ENCODE results near the gene CYP11A1.

Gene CYP11A1

GRCh38 chr15:74347757-74348250, 19.6 kb downstream of the CYP11A1 start:
- no peak for DNase-seq (ENCODE audit: low read depth in 2 of 2)

DNA sequence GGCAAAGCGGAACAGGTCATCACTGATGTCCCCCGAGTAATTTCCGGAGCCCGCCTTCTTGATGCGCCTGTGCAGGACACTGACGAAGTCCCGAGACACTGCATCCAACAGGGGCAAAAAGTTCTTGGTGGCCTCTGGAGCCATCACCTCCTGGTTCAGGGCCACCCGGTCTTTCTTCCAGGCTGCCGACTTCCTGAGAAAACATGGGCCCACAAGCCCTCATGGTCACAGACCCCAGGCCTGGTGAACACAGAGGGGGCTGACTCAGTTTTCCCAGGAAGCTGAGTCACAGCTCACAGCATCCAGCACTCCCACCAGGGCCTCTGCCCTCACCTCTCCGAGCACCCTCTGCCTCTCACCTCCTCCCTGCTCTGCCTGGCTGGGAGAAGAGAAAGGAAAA, 22.4 kb downstream of the CYP11A1 start:
- no peak for DNase-seq (ENCODE audit: low read depth in 2 of 2)

- DNase-seq (ENCODE audit: low read depth in 2 of 2) = no peak
Measured at GRCh38 chr15:74343797-74344127, 23.7 kb downstream of the CYP11A1 start.

DNA sequence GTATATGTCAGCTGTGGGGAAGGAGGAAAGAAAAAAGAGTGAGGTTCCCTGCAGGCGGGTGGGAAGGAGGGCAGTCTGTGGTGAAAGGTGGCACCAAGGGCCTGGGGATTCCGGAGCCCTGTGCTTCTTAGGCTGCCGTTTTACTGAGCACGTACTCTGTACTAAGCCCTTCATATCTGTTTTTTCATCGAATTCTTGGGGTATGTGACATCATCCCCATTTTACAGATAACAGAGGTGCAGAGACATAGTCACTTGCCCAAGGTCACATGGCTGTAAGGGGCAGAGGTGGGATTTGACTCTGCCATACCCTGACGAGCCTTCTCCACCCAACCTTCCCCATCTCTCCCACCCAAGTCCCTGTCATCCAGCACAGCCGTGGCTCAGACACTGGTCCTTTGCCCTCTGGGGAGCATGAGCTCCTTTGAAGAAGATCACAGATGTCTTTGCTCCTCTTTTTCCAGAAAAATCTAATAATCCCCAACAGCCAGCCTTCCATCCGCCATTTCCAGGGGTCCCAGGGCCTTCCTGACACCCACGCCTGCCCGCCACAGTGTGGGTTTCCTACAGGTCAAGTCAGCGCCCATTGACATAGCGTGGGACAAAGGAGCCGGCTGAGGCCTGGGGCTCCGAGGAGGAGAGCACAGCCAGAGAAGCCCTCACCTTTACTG, 24.2 kb downstream of the CYP11A1 start:
- DNase-seq (ENCODE audit: low read depth in 2 of 2) = no peak

DNA sequence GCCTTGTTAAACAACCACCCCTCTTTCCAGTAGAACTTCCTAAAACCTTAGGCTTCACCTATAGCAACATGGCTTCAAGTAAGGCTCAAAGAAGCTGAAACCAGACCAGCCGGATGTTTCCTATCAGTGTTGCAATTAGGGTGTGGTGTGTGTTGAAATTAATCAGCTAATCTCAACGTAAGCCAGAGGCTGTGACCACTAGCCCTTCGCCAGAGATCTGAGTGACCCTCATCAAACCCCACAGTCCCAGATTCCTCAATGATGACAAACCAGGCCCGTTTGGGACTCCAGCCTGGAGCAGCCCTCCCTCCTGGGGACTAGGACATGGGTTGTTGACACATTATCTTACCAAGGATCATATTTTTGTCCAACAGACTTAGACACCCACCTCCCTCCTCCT, 27.3 kb downstream of the CYP11A1 start:
- DNase-seq (ENCODE audit: low read depth in 2 of 2) = no peak

- no peak for DNase-seq (ENCODE audit: low read depth in 2 of 2)
Measured at GRCh38 chr15:74339371-74339770, 28.1 kb downstream of the CYP11A1 start.

- no peak for DNase-seq (ENCODE audit: low read depth in 2 of 2)
Measured at GRCh38 chr15:74338676-74339075, 28.8 kb downstream of the CYP11A1 start.

GRCh38 chr15:74337607-74338211, 29.7 kb downstream of the CYP11A1 start:
- no peak for DNase-seq (ENCODE audit: low read depth in 2 of 2)

DNA sequence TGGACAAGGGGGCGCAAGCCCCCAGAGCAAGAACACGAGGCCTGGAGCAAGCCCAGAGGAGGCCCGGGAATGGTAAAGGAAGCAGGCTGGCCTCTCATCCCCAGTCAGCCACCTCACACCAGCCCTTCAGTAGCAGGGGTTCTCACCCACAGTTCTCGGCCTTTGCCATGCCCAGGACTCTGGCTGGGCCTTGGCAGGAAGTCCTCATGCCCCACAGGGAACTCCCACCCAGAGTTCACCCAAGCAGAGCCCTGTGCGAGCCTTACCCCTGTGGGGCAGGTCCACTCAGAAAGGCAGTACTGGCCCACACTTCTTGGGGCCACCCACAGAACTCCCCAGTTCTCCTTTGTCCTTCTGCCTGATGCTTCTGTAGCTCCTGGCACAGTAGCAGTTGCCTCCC, 30.3 kb downstream of the CYP11A1 start:
- DNase-seq (ENCODE audit: low read depth in 2 of 2) = no peak

DNA sequence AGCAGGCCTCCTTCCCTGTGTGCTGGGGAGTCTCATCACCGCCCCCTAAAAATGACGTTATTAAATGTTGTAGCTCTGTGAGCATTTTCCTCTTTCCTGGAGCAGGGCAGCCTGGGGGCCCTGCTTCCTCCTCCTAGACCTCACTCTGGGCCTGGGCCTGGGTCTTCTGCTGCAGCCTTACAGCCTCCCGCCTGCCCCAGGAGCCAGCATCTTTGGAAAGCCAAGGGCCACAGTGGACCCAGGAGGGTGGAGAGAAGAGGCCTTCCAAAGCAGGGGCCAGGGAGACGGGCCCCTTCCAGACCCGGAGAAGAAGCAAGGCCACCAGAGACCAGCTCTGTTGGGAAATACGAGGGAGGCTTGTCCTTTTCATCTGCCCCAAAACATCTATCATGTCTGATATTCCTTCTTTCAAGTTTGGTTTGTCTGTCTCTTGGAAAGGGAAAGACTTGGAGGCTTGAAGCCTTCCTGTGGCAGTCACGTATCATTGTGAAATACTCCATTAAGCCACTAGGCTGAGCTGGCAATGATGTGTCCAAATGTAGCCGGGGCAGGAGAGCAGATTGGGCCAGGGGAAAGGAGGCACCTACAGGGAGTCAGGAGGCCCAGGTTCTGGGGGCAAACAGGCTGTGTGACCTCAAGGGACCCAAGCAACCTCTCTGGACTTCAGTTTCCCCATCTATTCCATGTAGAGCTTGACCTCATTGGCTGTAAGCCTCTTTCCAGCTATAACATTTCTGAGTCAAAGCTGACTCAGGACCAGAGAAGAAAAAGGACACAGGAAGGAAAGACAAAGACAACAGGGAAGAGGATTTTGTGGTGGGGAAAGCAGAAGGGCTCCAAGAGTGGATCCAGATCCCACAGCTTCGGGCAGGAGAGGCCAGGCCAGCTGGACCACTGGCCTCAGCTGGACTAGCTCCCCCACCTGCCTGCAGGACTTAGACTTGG, 31.1 kb downstream of the CYP11A1 start:
- DNase-seq (ENCODE audit: low read depth in 2 of 2) = no peak

DNA sequence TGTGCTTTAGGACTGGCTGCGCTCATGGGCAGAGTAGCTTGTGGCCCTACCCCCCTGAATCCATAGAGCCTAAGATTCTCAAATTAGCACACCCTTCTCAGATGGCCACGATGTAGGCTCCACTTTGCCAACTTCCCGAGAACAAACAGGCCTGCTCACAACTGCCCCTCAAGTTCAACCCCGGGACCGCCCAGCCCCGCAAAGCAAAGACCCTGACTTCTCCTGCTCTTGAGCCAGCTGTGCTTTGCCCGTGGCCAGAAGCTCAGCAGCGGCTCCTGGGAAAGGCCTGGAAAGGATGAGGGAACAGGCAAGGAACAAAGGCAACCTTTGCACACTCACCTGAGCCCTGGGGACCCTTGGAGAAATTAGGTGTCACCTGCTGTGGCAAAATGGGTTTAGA, 32.0 kb downstream of the CYP11A1 start:
- DNase-seq (ENCODE audit: low read depth in 2 of 2) = no peak

DNA sequence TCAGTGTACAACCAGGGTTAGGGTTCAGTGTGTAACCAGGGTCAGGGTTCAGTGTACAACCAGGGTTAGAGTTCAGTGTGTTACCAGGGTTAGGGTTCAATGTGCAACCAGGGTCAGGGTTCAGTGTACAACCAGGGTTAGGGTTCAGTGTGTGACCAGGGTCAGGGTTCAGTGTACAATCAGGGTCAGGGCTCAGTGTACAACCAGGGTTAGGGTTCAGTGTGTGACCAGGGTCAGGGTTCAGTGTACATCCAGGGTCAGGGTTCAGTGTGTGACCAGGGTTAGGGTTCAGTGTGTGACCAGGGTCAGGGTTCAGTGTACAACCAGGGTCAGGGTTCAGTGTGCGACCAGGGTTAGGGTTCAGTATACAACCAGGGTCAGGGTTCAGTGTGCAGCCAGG, 33.3 kb downstream of the CYP11A1 start:
- no peak for DNase-seq (ENCODE audit: low read depth in 2 of 2)

DNA sequence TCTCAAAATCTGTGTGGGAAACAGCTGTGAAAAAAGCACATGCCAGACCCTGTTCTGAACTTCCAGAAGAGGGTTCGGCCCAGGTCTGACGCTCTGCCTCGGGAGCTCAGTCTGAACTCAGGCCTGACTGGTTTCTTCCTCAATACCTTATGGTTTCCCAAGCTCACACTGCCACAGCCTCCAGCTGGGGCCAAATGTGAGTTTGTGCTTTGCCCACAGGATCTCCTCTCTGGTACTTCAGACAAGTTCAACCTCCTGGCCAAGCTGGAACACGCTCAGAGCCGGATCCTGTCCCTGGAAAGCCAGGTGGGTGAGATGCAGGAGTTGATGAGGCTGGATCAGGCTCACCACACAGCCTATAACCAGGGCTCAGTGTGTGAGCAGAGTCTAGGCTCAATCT, 33.8 kb downstream of the CYP11A1 start:
- no peak for DNase-seq (ENCODE audit: low read depth in 2 of 2)

- no peak for DNase-seq (ENCODE audit: low read depth in 2 of 2)
Measured at GRCh38 chr15:74333093-74333492, 34.4 kb downstream of the CYP11A1 start.

DNA sequence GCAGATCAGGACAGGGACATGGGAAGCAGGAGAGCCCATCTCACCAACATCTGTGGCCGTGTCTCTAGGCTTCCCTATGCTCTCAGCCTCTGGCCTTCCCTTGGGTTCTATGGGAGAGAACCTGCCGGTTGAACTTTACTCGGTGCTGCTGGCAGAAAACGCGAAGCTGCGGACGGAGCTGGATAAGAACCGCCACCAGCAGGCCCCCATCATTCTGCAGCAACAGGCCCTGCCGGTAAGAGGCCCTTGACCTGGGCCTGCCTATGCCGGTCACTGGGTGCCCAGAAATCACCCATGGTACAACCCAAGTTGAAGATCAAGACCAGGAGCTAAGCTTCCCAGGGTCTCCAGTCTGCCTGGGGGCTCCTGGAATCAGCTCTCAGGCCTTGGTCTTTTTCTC, 34.8 kb downstream of the CYP11A1 start:
- no peak for DNase-seq (ENCODE audit: low read depth in 2 of 2)

DNA sequence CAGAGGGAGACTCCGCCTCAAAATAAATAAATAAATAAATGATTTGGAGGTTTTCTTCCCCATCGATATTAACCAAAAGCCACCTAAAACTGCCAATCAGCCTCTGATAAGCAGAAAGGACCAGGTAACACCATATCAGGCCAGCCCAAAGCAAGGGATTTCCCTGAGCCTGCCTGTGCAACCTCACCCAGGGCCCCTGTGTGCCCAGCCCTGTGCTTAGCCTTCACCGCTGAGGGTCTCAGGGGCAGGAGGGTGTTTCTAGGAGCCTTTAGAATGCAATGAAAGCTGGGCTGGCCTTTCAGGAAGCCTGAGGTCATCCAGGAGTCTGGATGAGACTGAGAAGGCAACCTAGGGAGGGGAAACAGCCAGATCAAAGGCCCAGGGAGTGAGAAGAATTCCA, 35.4 kb downstream of the CYP11A1 start:
- no peak for DNase-seq (ENCODE audit: low read depth in 2 of 2)

GRCh38 chr15:74330861-74331408, 36.5 kb downstream of the CYP11A1 start:
- DNase-seq (ENCODE audit: low read depth in 2 of 2) = no peak

- no peak for DNase-seq (ENCODE audit: low read depth in 2 of 2)
Measured at GRCh38 chr15:74328331-74329056, 39.0 kb downstream of the CYP11A1 start.

DNA sequence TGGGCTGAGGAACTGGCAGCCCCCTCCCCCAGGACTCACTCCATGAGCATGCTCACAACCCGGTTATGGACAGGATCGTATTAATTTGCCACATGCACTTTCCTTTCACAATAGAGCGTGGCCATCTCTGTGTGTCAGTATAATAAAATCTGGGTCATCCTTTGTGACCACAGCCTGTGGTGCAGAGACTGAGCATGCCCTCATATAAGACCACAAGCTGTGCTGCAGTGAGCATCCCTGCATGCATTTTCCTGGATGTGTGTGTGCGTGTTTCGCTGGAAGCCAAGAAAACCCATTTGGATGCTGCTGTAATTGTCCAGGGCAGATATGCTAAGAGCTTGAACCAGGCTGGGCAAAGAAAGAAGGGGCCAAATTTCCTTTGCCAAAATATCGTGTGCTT, 39.7 kb downstream of the CYP11A1 start:
- DNase-seq (ENCODE audit: low read depth in 2 of 2) = no peak

- DNase-seq (ENCODE audit: low read depth in 2 of 2) = no peak
Measured at GRCh38 chr15:74326746-74327145, 40.7 kb downstream of the CYP11A1 start.

DNA sequence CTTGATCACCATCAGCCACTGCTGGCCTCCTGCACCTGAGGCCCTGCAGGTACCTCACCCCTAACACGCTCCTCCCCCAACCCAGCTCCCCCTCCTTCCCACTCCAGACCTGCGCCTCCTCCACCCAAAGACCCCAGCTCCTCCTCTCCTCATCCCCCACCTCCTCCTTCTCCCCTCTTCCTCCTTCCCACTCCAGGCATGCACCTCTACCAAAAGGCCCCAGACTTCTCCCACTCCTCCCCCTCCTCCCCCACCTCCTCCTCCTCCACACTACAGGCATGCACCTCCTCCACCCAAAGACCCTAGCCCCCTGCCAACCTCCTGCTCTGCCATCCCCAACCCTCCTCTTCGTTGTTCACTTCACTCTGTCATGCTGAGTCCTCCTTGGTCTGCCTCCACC, 42.7 kb downstream of the CYP11A1 start:
- no peak for DNase-seq (ENCODE audit: low read depth in 2 of 2)
